Loucy (cell line): ENCODE measurements around the gene PDGFC.

Experiments
- H2AFZ ChIP-seq: fragments of 200-600 bp; sonication (generic); 2 replicates; pipeline ENCODE4 v1.6.0; 2016; ENCODE audit warnings: antibody characterized with exemption, mild to moderate bottlenecking, low read length, moderate library complexity
- H3F3A ChIP-seq: fragments of 200-600 bp; 2 replicates; pipeline ENCODE4 v1.6.0; 2016; ENCODE audit warnings: antibody characterized with exemption, low read depth, mild to moderate bottlenecking
- H3K27me3 ChIP-seq: fragments of 200-600 bp; sonication (generic); 2 replicates; pipeline ENCODE4 v1.6.1; 2014; ENCODE audit warnings: low read length, mild to moderate bottlenecking; ENCODE audit not compliant: insufficient read depth, poor library complexity, severe bottlenecking
- H3K36me3 ChIP-seq: fragments of 200-600 bp; sonication (generic); 2 replicates; pipeline ENCODE4 v1.6.1; 2016; ENCODE audit warnings: low read length; ENCODE audit not compliant: insufficient read depth
- H3K4me1 ChIP-seq: fragments of 200-600 bp; sonication (generic); 2 replicates; pipeline ENCODE4 v1.5.1; 2014; ENCODE audit warnings: low read length, mild to moderate bottlenecking; ENCODE audit not compliant: insufficient read depth, poor library complexity, severe bottlenecking
- H3K4me2 ChIP-seq: fragments of 200-600 bp; sonication (generic); 2 replicates; pipeline ENCODE4 v1.6.0; 2014; ENCODE audit warnings: antibody characterized with exemption, low read length, low read depth, mild to moderate bottlenecking; ENCODE audit not compliant: poor library complexity, severe bottlenecking
- H3K4me3 ChIP-seq: fragments of 200-600 bp; sonication (generic); 2 replicates; pipeline ENCODE4 v1.5.1; 2014; ENCODE audit warnings: low read length, mild to moderate bottlenecking, mixed read lengths; ENCODE audit not compliant: poor library complexity, severe bottlenecking
- H3K79me2 ChIP-seq: fragments of 200-600 bp; sonication (generic); 2 replicates; pipeline ENCODE4 v1.6.1; 2014; ENCODE audit warnings: low read length; ENCODE audit not compliant: insufficient read depth
- H3K9ac ChIP-seq: fragments of 200-600 bp; sonication (generic); 2 replicates; pipeline ENCODE4 v1.6.0; 2014; ENCODE audit warnings: mild to moderate bottlenecking, low read depth, low read length, moderate library complexity; ENCODE audit not compliant: poor library complexity, severe bottlenecking
- H3K9me2 ChIP-seq: fragments of 200-600 bp; sonication (generic); replicated peaks from 2 replicates; pipeline ENCODE4 v1.6.1; 2016; ENCODE audit warnings: low read depth, low read length, mixed read lengths
- H3K9me3 ChIP-seq: fragments of 200-600 bp; sonication (generic); 2 replicates; pipeline ENCODE4 v1.6.1; 2014; ENCODE audit warnings: mild to moderate bottlenecking, antibody characterized with exemption, low read length, low read depth; ENCODE audit not compliant: insufficient read depth
- H4K20me1 ChIP-seq: fragments of 200-600 bp; sonication (generic); 2 replicates; pipeline ENCODE4 v1.6.0; 2014; ENCODE audit warnings: antibody characterized with exemption, low read length, mild to moderate bottlenecking; ENCODE audit not compliant: insufficient read depth, poor library complexity, severe bottlenecking
- EZH2phosphoT487 ChIP-seq: fragments of 200-600 bp; IDR thresholded peaks from 2 replicates; pipeline ENCODE4 v1.6.1; 2018; ENCODE audit warnings: antibody characterized with exemption, mild to moderate bottlenecking, moderate library complexity, borderline replicate concordance
- TF ChIP-seq, protein P1 (sequence below): fragments of 200-600 bp; sonication (generic); conservative IDR thresholded peaks from 2 replicates; pipeline ENCODE4 v1.5.1; 2014; ENCODE audit warnings: mild to moderate bottlenecking, antibody characterized with exemption, low read length

Gene PDGFC

GRCh38 chr4:156885374-156885773 lies 86.2 kb downstream of the PDGFC start:
- H3K4me1 ChIP-seq, result no peaks in the 10 kb centered on the region
- H3K4me2 ChIP-seq, result no peak overlapping the region
- no peaks in the 10 kb centered on the region for H3K9me3 ChIP-seq
- H3K79me2 ChIP-seq, result no peaks in the 10 kb centered on the region
- H3K27me3 ChIP-seq, result no peaks in the 10 kb centered on the region
- no peaks in the 10 kb centered on the region for H3K36me3 ChIP-seq
- no peak overlapping the region for H2AFZ ChIP-seq
- no peaks in the 10 kb centered on the region for H3F3A ChIP-seq
- H3K9ac ChIP-seq, result no peak overlapping the region
- H3K4me3 ChIP-seq, result no peak overlapping the region
- no peak for TF ChIP-seq EZH2phosphoT487
- TF ChIP-seq, protein P1, sequence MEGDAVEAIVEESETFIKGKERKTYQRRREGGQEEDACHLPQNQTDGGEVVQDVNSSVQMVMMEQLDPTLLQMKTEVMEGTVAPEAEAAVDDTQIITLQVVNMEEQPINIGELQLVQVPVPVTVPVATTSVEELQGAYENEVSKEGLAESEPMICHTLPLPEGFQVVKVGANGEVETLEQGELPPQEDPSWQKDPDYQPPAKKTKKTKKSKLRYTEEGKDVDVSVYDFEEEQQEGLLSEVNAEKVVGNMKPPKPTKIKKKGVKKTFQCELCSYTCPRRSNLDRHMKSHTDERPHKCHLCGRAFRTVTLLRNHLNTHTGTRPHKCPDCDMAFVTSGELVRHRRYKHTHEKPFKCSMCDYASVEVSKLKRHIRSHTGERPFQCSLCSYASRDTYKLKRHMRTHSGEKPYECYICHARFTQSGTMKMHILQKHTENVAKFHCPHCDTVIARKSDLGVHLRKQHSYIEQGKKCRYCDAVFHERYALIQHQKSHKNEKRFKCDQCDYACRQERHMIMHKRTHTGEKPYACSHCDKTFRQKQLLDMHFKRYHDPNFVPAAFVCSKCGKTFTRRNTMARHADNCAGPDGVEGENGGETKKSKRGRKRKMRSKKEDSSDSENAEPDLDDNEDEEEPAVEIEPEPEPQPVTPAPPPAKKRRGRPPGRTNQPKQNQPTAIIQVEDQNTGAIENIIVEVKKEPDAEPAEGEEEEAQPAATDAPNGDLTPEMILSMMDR, result no peak
- H3K9me2 ChIP-seq, result no peaks in the 10 kb centered on the region
- H4K20me1 ChIP-seq, result no peaks in the 10 kb centered on the region

GRCh38 chr4:156884183-156884582 lies 87.4 kb downstream of the PDGFC start:
- Histone ChIP-seq H3K9me3 (no peaks in the 10 kb centered on the region), H3K9ac (no peak overlapping the region), H3K27me3 (no peaks in the 10 kb centered on the region), H3K9me2 (no peaks in the 10 kb centered on the region), H3K4me3 (no peak overlapping the region), H3F3A (no peaks in the 10 kb centered on the region), H3K4me1 (no peaks in the 10 kb centered on the region), H3K36me3 (no peaks in the 10 kb centered on the region), H3K79me2 (no peaks in the 10 kb centered on the region), H4K20me1 (no peaks in the 10 kb centered on the region), H3K4me2 (no peak overlapping the region), H2AFZ (no peak overlapping the region)
- TF ChIP-seq, protein P1, result no peak
- no peak for TF ChIP-seq EZH2phosphoT487

DNA sequence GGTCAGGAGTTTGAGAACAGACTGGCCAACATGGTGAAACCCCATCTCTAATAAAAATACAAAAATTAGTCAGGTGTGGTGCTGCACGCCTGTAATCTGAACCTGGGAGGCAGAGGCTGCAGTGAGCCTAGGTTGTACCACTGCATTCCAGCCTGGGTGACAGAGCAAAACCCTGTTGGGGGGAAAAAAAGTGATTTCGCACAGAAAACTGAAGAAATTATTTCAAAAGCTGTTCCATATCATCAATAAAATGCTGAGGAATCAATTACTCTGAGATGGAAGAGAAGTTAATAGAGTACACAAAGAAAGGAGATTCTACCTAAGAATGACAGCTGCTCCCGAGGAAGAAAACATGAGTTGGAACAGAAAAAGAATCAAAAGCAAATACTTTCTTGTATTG lies 95.9 kb downstream of the PDGFC start:
- no peaks in the 10 kb centered on the region for H4K20me1 ChIP-seq
- TF ChIP-seq, protein P1, result no peak
- TF ChIP-seq EZH2phosphoT487, result no peak
- no peaks in the 10 kb centered on the region for H3F3A ChIP-seq
- H3K36me3 ChIP-seq, result no peaks in the 10 kb centered on the region
- H3K4me1 ChIP-seq, result no peaks in the 10 kb centered on the region
- H2AFZ ChIP-seq, result no peak overlapping the region
- H3K27me3 ChIP-seq, result no peaks in the 10 kb centered on the region
- H3K9me3 ChIP-seq, result no peaks in the 10 kb centered on the region
- no peak overlapping the region for H3K9ac ChIP-seq
- H3K9me2 ChIP-seq, result no peaks in the 10 kb centered on the region
- H3K4me3 ChIP-seq, result no peak overlapping the region
- H3K79me2 ChIP-seq, result no peaks in the 10 kb centered on the region
- no peak overlapping the region for H3K4me2 ChIP-seq
